DND-41 (cell line): ENCODE measurements around the gene TRNP1.

ENCODE experiments used
- EZH2 ChIP-seq: IDR thresholded peaks from 3 replicates; pipeline ENCODE4 v1.6.1; 2012; ENCODE audit warnings: borderline replicate concordance, low read depth, mild to moderate bottlenecking, moderate library complexity, low read length, inconsistent platforms; ENCODE audit not compliant: severe bottlenecking
- TF ChIP-seq, protein P1 (sequence below): IDR thresholded peaks from 2 replicates; pipeline ENCODE4 v1.5.1; 2012; ENCODE audit warnings: borderline replicate concordance, low read length, moderate library complexity, mild to moderate bottlenecking; ENCODE audit not compliant: poor library complexity, severe bottlenecking; ENCODE audit errors: extremely low read depth

DNA sequence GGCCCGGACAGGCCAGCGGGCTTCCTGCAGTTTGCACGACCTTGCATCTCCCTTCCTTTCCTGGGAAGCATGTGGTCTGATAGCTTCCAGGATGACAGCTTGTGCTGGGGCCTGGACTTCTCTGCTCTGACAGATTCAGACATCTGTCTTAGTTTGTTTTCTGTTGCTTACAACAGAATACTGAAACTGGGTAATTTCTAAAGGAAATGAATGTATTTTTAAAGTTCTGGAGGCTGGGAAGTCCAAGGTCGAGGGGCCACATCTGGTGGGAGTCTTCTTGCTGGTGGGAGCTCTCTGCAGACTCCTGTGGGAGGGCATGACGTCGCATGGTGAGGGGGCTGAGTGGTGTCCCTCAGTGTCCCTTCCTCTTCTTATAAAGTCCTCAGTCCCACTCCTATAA, 54.4 kb downstream of the TRNP1 start:
- TF ChIP-seq, protein P1, sequence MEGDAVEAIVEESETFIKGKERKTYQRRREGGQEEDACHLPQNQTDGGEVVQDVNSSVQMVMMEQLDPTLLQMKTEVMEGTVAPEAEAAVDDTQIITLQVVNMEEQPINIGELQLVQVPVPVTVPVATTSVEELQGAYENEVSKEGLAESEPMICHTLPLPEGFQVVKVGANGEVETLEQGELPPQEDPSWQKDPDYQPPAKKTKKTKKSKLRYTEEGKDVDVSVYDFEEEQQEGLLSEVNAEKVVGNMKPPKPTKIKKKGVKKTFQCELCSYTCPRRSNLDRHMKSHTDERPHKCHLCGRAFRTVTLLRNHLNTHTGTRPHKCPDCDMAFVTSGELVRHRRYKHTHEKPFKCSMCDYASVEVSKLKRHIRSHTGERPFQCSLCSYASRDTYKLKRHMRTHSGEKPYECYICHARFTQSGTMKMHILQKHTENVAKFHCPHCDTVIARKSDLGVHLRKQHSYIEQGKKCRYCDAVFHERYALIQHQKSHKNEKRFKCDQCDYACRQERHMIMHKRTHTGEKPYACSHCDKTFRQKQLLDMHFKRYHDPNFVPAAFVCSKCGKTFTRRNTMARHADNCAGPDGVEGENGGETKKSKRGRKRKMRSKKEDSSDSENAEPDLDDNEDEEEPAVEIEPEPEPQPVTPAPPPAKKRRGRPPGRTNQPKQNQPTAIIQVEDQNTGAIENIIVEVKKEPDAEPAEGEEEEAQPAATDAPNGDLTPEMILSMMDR: no peak
- no peak for TF ChIP-seq EZH2
